ENCODE results near the gene PLEKHF1.

The PLEKHF1 gene

GRCh38 chr19:29674374-29675119 lies 9.3 kb downstream of the PLEKHF1 start:
- no peak for DNase-seq (ENCODE audit: low read depth)
- no peak overlapping the region for H3K4me3 ChIP-seq (ENCODE audit: low read depth, low read length)
- no peak for TF ChIP-seq CTCF (IDR thresholded peaks at IDR 0.05; ENCODE audit: control insufficient read depth, extremely low read depth, insufficient read depth)

- no peak overlapping the region for H3K4me3 ChIP-seq (ENCODE audit: low read depth, low read length)
- no peak for DNase-seq (ENCODE audit: low read depth)
- TF ChIP-seq CTCF (IDR thresholded peaks at IDR 0.05; ENCODE audit: control insufficient read depth, extremely low read depth, insufficient read depth) = no peak
Measured at GRCh38 chr19:29675120-29675649, 9.9 kb downstream of the PLEKHF1 start.

- TF ChIP-seq CTCF (IDR thresholded peaks at IDR 0.05; ENCODE audit: control insufficient read depth, extremely low read depth, insufficient read depth) = no peak
- no peak for DNase-seq (ENCODE audit: low read depth)
- no peak overlapping the region for H3K4me3 ChIP-seq (ENCODE audit: low read depth, low read length)
Measured at GRCh38 chr19:29675650-29676186, 10.5 kb downstream of the PLEKHF1 start.

GRCh38 chr19:29676586-29676985 lies 11.3 kb downstream of the PLEKHF1 start:
- no peak for TF ChIP-seq CTCF (IDR thresholded peaks at IDR 0.05; ENCODE audit: control insufficient read depth, extremely low read depth, insufficient read depth)
- no peak overlapping the region for H3K4me3 ChIP-seq (ENCODE audit: low read depth, low read length)
- peak; percentile 95 for DNase-seq (ENCODE audit: low read depth)

GRCh38 chr19:29677001-29677817 lies 11.9 kb downstream of the PLEKHF1 start:
- TF ChIP-seq CTCF (IDR thresholded peaks at IDR 0.05; ENCODE audit: control insufficient read depth, extremely low read depth, insufficient read depth) = no peak
- no peak for DNase-seq (ENCODE audit: low read depth)
- H3K4me3 ChIP-seq (ENCODE audit: low read depth, low read length) = no peak overlapping the region

GRCh38 chr19:29678484-29679106 lies 13.3 kb downstream of the PLEKHF1 start:
- peak; percentile 81 for DNase-seq (ENCODE audit: low read depth)
- TF ChIP-seq CTCF (IDR thresholded peaks at IDR 0.05; ENCODE audit: control insufficient read depth, extremely low read depth, insufficient read depth) = no peak
- no peak overlapping the region for H3K4me3 ChIP-seq (ENCODE audit: low read depth, low read length)
